SK-N-DZ (cell line): ENCODE results near the gene STK10.

Experiments used
- DNase-seq: peaks from one replicate; pipeline ENCODE4 v3.0.0-alpha.2; 2015; ENCODE audit warnings: low spot score

The STK10 gene

DNA sequence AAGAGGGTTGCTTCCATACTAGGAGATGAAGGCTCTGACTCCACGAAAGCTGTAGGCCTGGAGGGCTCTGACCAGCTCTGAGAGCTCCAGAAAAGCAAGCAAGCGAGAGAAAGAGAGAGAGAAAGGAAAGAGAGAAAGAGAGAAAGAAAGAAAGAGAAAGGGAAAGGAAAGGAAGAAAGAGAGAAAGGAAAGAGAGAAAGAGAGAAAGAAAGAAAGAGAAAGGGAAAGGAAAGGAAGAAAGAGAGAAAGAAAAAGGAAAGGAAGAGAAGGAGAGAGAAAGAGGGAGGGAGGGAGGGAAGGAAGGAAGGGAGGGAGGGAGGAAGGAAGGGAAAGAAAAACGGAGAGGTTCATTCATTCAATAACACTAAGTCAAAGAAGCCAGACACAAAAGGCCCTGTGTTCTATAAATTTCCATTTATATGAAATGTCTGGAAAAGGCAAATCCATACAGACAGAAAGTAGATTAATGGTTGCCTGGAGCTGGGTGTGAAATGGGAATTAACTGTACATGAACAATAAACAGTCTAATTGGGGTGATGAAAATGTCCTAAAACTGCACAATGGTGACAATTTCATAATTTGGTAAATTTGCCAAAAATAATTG lies 1.8 kb upstream of the STK10 start:
- no peak for DNase-seq

DNA sequence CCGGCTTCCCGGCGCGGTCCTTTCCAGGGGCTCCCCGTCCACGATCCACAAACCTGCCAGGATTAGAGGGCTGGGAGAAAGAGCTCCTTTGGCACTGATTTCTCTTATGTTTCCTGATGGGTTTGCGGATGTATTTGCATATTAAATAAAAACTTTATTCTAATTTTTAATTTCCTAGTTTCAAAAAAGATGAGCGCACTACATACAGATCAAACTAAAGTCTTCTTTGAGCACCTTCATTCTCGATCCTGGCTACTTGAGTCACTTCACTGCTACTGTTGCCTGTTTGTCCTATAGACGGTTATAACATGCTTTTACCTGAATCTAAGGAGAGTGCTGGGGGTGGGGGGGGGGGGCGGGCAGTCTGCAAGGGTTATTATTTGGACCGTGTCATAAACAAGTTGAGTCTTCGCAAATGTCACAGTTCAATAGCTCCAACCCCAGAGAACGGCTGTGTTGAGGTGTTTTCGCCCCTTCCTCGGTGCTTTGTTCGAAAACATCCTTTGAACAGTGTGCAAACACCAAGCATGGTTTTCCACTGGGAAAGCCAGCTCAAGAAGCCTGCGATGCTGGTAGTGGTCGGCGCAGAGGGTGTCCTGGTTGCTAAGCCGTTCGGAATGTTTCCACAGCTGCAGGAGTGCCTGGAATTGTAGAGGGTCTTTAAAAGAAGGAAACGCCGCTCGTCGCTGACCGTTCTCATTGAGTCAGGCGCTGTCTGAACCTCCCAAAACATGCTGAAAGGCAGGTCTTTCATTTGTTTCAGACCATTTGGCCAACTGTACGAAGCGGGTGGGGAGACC lies 1.1 kb upstream of the STK10 start:
- peak; percentile 66 for DNase-seq

DNA sequence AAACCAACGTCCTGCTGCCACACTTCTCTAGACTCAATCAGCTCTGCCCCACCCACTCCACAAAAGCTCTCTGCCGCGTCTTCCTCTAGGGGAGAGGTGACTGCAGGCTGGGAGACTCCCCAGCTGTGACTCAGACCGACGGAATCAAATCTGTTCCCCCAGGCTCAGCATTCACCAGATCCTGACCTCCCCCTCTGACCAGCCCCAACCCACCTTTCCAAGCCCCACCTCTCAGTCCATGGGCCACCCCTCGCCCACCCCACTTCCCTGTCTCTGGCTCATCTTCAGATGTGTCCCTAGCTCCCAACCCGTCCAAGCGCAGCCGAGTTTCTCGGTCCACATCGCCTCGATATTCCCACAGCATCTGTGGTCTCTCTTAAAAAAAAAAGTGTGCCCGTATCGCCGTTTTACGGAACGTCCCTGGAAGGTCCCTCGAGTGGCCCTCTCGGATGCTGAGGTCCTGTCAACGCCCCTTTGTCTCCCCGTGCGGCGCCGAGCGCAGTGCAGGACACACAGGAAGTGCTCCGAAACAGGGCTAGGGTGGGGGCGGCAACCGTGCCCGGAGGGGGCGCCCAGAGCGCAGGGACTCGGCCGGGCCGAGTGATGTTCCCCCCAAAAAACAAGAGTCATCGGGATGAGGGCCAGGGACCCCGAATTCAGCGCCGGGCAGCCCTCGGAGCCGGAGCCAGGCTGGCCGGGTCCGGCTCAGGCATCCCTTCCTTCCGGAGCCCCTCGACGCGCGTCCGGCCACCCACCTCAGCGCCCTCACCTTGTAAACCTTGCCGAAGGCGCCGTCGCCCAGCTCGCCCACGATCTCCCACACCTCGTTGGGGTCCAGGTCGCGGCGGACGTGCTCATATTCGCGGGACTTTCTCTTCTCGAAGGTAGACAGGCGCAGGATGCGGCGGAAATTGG lies 649 bp downstream of the STK10 start:
- peak; percentile 59 for DNase-seq

DNA sequence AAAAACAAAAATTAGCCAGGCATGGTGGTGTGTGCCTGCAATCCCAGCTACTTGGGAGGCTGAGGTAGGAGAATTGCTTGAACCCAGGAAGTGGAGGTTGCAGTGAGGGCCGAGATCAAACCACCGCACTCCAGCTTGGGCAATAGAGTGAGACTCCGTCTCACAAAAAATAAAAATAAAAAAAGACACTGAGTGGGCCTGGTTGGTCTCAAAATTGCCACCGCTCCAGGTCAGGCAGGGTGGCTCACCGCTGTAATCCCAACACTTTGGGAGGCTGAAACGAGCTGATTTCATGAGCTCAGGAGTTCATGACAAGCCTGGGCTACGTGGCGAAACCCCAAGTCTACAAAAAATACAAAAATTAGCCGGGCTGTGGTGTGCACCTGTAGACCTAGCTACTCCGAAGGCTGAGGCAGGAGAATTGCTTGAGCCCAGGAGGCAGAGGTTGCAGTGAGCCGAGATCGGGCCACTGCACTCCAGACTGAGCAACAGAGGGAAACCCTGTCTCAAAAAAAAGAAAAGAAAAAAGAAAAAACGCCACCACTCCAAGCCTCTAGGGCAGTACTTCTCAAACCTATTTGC lies 1.8 kb downstream of the STK10 start:
- no peak for DNase-seq

DNA sequence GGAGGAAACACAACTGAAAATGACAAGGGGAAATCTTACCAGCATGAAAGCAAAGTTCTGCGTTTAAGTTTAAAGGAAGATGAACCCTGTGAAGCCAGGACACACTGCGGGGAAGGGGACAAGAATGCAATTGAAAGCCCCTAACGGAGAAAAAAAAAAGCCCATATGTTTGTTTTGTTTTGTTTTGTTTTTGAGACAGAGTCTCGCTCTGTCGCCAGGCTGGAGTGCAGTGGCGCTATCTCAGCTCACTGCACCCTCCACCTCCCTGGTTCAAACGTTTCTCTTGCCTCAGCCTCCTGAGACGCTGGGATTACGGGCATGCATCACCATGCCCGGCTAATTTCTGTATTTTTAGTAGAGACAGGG lies 2.9 kb downstream of the STK10 start:
- no peak for DNase-seq

DNA sequence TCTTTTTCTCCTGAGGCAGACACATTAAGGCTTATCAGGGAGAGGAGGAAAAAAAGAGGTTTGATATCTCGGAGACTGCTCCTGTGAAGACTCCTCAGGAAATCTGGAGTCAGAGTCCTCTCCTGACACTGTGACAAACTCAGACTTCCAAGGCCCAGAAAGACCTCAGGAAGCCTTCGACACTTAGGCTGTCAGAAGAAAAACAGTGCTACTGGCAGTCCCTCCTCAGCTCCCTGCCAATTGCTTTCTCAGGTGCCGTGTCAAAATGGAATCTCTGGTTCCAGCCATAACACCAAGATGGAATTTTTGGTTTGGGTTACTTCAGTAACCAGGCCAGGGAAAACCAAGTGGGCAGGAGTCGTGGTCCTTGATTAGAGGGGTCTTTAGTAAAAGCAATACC lies 4.1 kb downstream of the STK10 start:
- DNase-seq: no peak

DNA sequence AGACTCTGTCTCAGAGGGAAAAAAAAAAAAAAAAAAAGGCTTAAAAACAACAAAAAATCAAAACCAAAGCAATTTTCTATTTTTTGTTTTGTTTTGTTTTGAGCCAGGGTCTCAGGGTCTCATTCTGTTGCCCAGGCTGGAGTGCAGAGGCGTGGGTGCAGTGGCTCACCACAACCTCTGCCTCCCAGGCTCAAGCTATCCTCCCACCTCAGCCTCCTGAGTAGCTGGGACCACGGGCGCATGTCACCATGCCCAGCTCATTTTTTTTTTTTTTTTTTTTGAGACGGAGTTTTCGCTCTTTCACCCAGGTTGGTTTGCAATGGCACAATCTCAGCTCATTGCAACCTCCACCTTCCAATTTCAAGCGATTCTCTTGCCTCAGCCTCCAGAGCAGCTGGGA lies 5.7 kb downstream of the STK10 start:
- DNase-seq: no peak

DNA sequence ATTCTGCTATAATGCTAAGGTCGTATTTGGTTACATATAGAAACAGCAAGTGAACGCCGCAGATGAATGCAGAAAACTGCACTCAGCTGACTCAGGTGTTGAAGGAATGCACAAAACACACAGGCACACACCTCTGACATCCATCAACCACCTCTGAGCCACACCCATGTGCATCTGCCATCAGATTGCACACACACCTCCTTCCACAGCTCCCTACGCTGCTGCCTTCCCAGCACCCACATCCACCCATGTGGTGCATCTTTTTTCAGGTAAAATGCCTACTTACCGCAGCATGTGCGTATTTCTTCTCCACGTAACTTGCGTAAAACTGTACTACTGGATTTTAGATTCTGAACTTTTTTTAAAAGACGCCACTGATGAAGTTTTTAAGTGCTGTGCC lies 7.1 kb downstream of the STK10 start:
- DNase-seq: no peak

DNA sequence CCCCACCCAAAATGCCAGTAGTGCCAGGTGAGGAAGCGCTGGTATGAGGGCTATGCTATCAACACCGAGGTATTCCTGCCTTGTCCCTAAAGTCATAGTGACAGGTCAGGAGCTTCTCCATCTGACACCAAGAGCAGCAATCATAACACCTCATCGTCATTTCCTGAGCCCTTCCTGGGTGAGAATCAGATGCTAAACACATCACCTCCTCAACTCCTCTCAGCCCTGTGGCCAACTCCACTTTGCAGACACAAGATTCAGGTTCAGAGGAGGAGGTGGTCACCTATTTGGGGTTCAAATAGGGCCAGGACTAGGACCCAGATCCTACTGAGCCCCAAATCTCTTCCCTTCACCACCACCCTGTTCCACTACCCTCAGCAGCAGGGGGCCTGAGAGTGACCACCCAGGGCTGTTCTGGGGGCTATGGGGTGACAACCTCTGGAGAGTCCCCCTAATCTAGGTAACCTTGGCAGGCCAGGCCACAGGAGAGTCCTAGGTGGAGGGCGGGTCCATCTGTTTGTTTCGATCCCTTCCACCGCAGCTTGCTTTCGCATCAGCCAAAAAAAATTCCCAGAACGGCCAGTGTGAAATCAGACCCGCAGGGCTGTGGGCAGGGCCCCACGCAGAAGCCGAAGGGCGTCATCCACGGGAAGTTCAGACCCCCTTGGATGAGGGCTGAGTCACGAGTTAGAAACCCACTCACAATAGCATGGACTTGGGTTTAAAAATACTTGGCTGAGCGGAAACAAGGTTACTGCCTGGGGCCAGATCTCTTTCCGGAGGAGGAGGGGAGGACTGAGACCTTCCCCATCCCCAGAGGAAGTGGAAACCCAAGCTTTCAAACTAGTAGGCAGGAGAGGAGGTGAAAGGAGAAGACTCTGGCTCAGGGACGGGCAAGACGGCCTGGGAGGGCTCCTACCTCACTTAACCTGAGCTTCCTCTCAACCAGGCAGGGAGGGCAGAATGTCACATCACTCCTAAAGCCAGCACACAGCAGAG lies 8.7 kb downstream of the STK10 start:
- no peak for DNase-seq

DNA sequence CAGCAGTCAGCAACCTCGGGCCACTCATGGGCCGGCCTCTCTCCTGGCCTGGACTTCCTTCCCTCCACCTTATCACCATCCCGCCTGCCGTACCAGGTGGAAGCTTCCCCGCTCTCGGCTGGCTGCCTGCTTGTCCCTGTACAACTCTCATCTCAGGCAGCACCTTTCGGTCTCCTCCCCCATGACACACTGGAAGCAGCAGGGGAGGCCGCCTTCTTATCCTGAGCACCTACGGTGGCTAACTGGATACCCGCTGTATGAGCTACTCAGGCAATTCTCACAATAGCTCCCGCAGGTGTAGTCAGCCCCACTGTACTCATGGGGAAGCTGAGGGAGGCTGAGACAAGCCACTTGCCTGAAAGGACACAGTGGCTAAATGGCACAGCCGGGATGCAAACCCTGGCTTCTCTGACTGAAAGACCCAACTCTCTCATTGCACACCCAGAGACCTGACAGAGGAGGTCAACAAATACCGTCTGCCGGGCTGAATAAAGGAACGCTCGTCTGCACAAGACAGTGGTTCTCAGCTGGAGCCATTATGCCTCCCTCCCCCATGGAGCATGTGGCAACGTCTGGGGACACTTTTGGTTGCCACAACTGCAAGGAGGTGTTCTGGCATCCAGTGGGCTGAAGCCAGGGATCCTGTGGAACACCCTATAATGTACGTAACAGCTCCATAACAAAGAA lies 9.6 kb downstream of the STK10 start:
- no peak for DNase-seq

DNA sequence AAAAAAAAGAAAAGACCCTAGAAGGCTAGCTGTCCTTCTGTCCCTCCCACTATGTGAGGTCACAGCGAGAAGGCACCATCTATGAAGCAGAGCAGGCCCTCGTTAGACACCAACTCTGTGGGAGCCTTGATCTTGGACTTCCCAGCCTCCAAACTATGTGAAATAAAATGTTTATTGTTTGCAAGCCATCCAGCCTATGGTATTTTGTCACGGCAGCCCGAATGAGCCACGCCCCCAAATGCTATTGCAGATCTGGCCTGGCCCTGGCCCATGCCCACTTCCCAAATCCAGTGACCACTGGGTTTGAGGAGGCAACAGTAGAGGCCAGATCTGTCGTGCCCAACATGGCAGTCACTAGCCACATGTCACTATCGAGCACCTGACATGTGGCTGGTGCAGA lies 10.8 kb downstream of the STK10 start:
- no peak for DNase-seq

DNA sequence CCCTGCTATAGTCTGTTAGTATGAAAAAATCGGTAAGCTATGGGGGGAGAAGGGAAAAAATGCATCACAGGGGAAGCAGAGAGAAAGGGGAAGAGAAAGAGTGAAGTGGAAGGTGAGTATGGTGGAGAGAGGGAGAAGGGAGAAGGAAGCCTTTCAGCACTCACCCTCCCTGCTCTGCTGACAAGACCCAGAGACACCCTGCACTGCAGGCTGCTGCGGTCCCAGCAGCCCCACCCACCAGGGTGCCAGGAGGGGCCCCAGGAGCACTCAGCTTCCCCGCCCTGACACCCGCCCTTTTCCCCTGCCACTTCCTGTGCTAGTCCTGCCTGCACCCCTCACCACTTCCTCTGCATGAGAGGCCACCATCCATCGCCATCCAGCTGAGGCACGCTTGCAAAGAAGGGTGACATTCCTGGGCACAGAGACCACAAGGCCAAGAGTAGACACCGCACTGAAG lies 12.7 kb downstream of the STK10 start:
- no peak for DNase-seq

DNA sequence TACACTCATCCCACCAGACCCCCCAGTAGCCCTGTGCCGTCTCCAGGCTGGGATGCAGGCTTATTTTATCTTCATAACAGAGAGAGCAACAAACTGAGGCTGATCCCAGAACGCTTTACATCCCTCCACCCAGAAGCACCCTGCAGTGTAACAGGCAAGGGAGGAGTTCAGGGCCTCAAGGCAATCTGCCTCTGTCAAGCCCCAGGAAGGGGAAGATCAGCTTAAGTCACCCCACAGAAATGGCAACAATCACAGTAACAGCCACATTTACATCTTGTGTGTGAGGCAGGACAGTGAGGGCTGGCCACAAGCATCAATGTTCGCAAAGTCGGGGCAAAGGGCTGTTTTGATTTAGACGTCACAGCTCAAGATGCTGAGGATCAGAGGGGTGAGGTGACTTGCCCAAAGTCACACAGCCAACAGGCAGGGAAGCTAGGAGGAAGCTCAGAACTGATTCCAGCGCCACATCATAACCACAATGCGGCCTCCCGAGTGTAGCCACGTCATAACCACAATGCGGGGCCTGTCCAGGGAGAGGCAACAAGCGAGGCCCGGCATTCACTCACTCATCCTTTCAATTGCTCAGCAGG lies 14.4 kb downstream of the STK10 start:
- DNase-seq: no peak

DNA sequence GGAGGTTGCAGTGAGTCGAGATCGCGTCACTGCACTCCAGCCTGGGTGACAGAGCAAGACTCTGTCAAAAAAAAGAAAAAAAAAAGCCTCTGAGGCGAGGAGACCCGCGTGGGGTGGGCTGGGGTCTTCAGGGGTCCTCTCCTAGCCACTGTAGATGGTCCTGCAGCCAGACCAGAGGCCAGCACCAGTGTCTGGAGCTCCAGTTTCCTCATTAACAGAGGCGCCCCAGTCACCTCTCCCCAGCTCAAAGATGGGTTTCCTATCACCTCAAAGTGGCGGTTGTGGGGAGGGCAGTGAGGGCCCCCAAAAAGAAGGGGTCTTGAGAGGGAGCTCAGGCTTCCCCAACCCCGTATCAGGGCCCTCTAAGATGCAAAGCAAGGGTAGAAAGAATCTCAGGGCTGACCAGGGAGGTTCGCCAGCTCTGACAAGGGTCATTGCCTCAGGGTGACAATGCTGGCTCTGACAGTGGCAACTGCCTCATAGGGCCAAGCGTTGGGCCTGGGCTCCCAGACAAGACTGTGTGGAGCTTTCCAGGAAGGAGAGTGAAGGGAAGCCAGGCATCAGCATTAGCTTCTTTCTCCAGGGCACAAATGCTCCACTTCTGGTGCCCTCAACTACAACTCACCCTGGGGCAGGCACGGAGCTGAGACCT lies 15.0 kb downstream of the STK10 start:
- no peak for DNase-seq

DNA sequence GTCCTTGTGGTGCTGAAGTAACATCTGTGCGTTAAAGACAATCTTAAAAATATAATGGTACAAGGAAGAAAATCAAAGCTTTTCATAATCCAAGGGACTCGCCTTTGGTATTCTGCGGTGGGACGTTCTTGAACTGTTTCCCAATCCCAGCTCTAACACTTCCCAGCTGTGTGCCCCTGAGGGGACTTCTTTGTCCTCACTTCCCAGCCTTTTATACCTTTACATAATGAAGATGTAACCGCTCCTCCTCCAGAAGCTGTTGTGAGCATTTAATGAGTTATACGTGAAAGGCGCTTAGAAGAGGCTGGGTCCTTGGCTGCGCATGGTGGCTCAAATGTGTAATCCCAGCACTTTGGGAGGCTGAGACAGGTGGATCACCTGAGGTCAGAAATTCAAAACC lies 16.9 kb downstream of the STK10 start:
- no peak for DNase-seq

DNA sequence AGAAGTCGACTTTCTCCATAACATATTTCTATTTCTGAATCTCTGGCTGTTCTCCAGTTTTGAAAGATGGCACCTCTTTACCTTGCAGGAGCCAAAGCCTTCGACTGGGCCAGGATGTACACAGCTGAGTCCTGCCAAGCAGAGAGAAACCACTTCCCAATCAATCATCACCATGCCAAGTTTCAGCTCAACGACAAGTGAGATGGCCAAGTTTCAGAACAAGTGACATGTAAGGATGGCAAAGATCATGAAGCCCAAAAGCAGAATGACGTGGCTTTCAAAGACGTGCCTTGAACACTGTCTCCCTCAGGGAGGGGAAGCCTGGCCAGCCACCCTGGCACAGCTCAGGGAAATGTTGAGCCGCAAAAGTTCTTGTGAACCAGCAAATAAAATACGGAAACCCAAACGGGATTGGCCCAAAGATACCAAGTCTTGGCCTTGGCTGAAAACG lies 17.7 kb downstream of the STK10 start:
- no peak for DNase-seq

DNA sequence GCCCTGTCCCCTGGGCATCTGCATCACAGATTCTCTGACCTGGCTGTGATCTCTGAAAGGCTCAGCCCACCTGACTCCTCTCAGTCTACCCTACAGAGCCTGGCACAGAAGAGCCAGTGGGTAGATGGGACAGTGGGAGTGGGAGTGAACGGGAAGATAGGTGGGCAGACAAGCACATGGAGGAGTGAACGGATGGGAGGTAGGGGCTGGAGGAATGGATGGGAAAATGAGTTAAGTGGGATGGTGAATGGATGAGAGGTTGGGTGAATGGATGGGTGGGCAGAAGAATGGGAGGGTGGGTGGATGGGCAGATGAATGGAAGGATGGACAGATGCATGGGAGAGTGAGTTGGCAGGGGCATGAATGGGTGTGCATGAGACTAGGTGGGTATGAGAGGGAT lies 18.8 kb downstream of the STK10 start:
- DNase-seq: no peak

DNA sequence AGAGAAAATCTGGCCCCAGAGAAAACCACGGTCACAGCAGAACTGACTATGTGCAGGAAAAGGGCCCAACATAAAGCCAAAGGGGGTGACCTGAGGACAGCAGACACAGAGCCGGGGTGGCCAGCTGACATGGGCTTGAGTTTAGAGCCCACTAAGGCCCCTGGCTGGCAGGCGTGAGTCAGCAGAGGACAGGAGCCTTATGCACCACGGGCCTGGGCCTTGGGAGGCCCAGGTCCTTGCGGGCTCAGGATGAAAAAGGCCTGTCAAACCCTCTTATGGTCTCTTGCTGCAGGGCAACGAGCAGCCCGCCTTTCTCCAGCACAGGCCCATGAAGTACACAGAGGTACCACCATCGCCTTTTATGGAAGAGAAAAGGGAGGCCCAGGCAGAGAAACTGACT lies 19.7 kb downstream of the STK10 start:
- no peak for DNase-seq

DNA sequence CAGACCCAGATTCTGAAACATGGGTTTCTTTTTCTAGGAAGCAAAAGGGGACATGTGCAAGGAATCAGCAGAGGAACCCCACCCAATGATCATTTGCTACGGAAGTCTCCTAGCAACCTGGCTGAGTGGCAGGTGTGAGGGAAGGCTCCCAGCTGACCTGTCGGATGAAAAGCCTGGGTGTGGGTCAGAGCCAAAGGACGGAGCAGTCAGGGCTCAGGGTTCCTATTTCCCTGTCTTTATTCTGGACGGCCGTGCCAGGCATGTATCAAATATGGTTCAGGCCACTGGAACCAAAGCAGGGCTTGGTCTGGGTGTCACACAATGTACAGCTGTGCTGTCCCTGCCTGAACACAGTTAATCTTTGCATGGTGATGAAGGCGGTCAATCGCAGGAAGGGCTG lies 20.1 kb downstream of the STK10 start:
- no peak for DNase-seq
